Measurements from ENCODE around the gene GPALPP1.
"Not testable (repeated sequence)": the region's sequence is repeated elsewhere in the genome, so short reads cannot be mapped to it uniquely, and the experiment has no call there.

Gene GPALPP1

GRCh38 chr13:45063261-45063860 is 74.0 kb downstream of the GPALPP1 start:
- DNase-seq (ENCODE audit: low read depth) = peak; percentile 63

- DNase-seq (ENCODE audit: low read depth) = not testable (repeated sequence)
Measured at GRCh38 chr13:45063889-45064288, 74.6 kb downstream of the GPALPP1 start.

GRCh38 chr13:45064889-45065288 is 75.6 kb downstream of the GPALPP1 start:
- no peak for DNase-seq (ENCODE audit: low read depth)

GRCh38 chr13:45068036-45069001 is 79.0 kb downstream of the GPALPP1 start:
- DNase-seq (ENCODE audit: low read depth) = no peak

DNA sequence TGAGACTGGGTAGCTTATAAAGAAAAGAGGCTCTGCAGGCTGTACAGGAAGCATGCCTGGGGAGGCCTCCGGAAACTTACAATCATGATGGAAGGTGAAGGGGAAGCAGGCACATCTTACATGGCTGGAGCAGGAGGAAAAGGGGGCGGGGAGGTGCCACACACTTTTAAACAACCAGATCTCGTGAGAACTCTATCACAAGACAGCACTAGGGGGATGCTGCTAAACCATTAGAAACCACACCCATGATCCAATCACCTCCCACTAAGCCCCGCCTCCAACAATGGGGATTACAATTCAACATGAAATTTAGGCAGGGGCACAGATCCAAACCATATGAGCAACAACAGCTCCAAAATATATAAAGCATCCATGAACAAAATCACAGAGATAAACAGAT is 84.5 kb downstream of the GPALPP1 start:
- DNase-seq (ENCODE audit: low read depth) = no peak

DNA sequence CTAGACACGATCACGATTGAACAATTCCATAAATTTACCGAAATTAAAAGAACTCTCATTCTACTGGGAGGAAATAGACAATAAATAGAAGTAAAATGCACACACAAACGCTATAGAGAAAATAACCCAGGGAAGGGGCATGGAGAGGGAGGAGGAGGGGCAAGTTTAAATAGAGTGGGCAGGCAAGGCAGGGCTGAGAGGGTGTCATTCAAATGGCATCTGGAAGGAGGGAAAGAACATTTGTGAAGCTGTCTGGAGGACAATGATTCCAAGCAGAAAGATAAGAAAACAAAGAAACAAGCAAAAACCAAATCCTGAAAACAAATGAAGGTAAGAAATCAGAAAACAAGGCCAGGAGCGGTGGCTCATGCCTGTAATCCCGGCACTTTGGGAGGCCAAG is 85.4 kb downstream of the GPALPP1 start:
- DNase-seq (ENCODE audit: low read depth) = no peak

DNA sequence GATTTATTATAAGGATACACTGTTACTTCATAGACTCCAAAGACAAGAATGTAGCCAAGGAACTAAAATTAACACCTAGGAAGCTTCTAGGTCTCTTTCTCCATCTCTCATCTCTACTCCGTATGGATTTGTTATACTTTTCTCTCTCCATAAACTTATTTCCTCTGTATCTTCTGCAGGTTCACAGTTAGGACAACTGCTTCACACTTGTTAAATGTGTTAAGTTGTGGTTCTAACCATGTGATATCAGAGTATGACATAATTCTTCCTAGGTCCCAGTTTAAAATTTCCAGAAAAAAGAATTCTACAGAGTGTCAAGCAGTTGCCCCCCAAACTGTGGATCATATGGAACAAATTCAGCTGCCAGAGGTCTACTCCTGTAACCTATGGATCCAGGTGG is 88.7 kb downstream of the GPALPP1 start:
- DNase-seq (ENCODE audit: low read depth) = no peak

All from fibroblast of gingiva (primary cell).